Brain microvascular endothelial cell (primary cell): ENCODE results near the gene MYOM1.

Experiments used
- DNase-seq: peaks from one replicate; pipeline ENCODE4 v3.0.0-alpha.2; 2020
- H3K27ac ChIP-seq: fragments of 250-450 bp; sonication (Bioruptor Pico); 2 replicates; pipeline ENCODE4 v1.5.1; 2020; ENCODE audit warnings: mild to moderate bottlenecking, moderate library complexity
- H3K27me3 ChIP-seq: fragments of 250-450 bp; sonication (Bioruptor Pico); replicated peaks from 2 replicates; pipeline ENCODE4 v1.5.1; 2020; ENCODE audit warnings: mild to moderate bottlenecking
- H3K36me3 ChIP-seq: fragments of 250-450 bp; sonication (Bioruptor Pico); replicated peaks from 2 replicates; pipeline ENCODE4 v1.5.1; 2020; ENCODE audit warnings: mild to moderate bottlenecking
- H3K4me3 ChIP-seq: 2 replicates; pipeline ENCODE4 v1.5.1; 2011; ENCODE audit warnings: low read depth, mild to moderate bottlenecking, control low read depth, low read length, moderate library complexity
- CTCF ChIP-seq: IDR thresholded peaks from 2 replicates; pipeline ENCODE4 v1.5.1; 2011; ENCODE audit warnings: low read depth, mild to moderate bottlenecking, moderate library complexity, low read length, control low read depth, inconsistent platforms; ENCODE audit errors: missing control alignments
- in situ Hi-C: cut with HindIII; loops from 2 replicates; pipeline ENCODE4 v1.10.0; 2017; ENCODE audit warnings: low sequenced_read_pairs, low pct_ligation_motif_present

Gene MYOM1

GRCh38 chr18:3230401-3231334 lies 10.9 kb upstream of the MYOM1 start:
- no peak for TF ChIP-seq CTCF
- Histone ChIP-seq H3K36me3 (no peaks in the 10 kb centered on the region), H3K27ac (no peak overlapping the region), H3K27me3 (no peaks in the 10 kb centered on the region), H3K4me3 (no peak overlapping the region)
- in situ Hi-C loops: no loop called here
- DNase-seq: no peak

- no peak for DNase-seq
- no peak overlapping the region for H3K27ac ChIP-seq
- no peaks in the 10 kb centered on the region for H3K27me3 ChIP-seq
- no peaks in the 10 kb centered on the region for H3K36me3 ChIP-seq
- TF ChIP-seq CTCF: no peak
- H3K4me3 ChIP-seq: no peak overlapping the region
- in situ Hi-C loops: no loop called here
Observed at GRCh38 chr18:3226048-3226447, 6.3 kb upstream of the MYOM1 start.

- no peak for DNase-seq
- no peaks in the 10 kb centered on the region for H3K27me3 ChIP-seq
- H3K27ac ChIP-seq: no peak overlapping the region
- TF ChIP-seq CTCF: no peak
- in situ Hi-C loops: no loop called here
- H3K36me3 ChIP-seq: no peaks in the 10 kb centered on the region
- no peak overlapping the region for H3K4me3 ChIP-seq
Observed at GRCh38 chr18:3225588-3225987, 5.8 kb upstream of the MYOM1 start.

- TF ChIP-seq CTCF: no peak
- in situ Hi-C loops: no loop called here
- no peak overlapping the region for H3K4me3 ChIP-seq
- DNase-seq: no peak
- H3K36me3 ChIP-seq: no peaks in the 10 kb centered on the region
- H3K27me3 ChIP-seq: no peaks in the 10 kb centered on the region
- no peak overlapping the region for H3K27ac ChIP-seq
Observed at GRCh38 chr18:3224223-3224622, 4.5 kb upstream of the MYOM1 start.

GRCh38 chr18:3223356-3223755 lies 3.6 kb upstream of the MYOM1 start:
- no peak overlapping the region for H3K27ac ChIP-seq
- no peaks in the 10 kb centered on the region for H3K27me3 ChIP-seq
- DNase-seq: no peak
- in situ Hi-C loops: no loop called here
- no peak for TF ChIP-seq CTCF
- no peak overlapping the region for H3K4me3 ChIP-seq
- no peaks in the 10 kb centered on the region for H3K36me3 ChIP-seq
